ENCODE data around the gene OR10R2. TPM values are rescaled to one million over a fixed set of nuclear protein-coding genes. Genes with fewer than 3 reads are reported as not detected.

The OR10R2 gene
- total RNA-seq, 1 experiment from 2014 or later = not detected

GRCh38 chr1:158516966-158517365 lies 44.9 kb downstream of the OR10R2 start:
- Mint-ChIP-seq H3K27me3 (ENCODE audit: low read depth) (no peaks in the 10 kb centered on the region), H3K4me3 (no peak overlapping the region), H3K4me1 (peaks cover 5 to 7% of the 10 kb centered on the region in 2 experiments; a peak in 3 of 4 replicates), H3K9me3 (no peaks in the 10 kb centered on the region), H3K27ac (no peak overlapping the region), H3K36me3 (ENCODE audit: insufficient read depth in 1 of 3, low read depth in 3 of 3) (no peaks in the 10 kb centered on the region)
- H2BK15ac ChIP-seq (ENCODE audit: low read depth, low read length) = no peak overlapping the region
- no peak for TF ChIP-seq CTCF (conservative IDR thresholded peaks at IDR 0.05)
- H3K27ac ChIP-seq (ENCODE audit: insufficient read length, low read depth, low read length) = no peak overlapping the region
- no peak overlapping the region for H2AK5ac ChIP-seq (ENCODE audit: insufficient read length, low read length)
- H4K91ac ChIP-seq (ENCODE audit: insufficient read length, low read depth, low read length) = no peak overlapping the region
- H2BK20ac ChIP-seq (ENCODE audit: low read depth, low read length, poor library complexity, severe bottlenecking) = no peak overlapping the region
- H3K23me2 ChIP-seq (ENCODE audit: insufficient read length, low read depth, low read length, poor library complexity, severe bottlenecking) = no peaks in the 10 kb centered on the region
- no peak overlapping the region for H2BK120ac ChIP-seq (ENCODE audit: low read depth, low read length, poor library complexity, severe bottlenecking)
- H2AFZ ChIP-seq (ENCODE audit: low read length) = no peak overlapping the region
- no peak overlapping the region for H2BK12ac ChIP-seq (ENCODE audit: insufficient read length, low read depth, low read length)
- H4K5ac ChIP-seq (ENCODE audit: insufficient read length, low read depth, low read length) = no peak overlapping the region
- no peak overlapping the region for H3K4me2 ChIP-seq (ENCODE audit: insufficient read depth, insufficient read length, low read length)
- no peaks in the 10 kb centered on the region for H3K27me3 ChIP-seq (ENCODE audit: insufficient read depth, low read length)
- H3K14ac ChIP-seq (ENCODE audit: insufficient read depth, low read length) = no peak overlapping the region
- H3K18ac ChIP-seq (ENCODE audit: insufficient read length, low read depth, low read length) = no peak overlapping the region
- no peaks in the 10 kb centered on the region for H3K9me3 ChIP-seq (ENCODE audit: control insufficient read depth, low read depth, low read length)
- no peaks in the 10 kb centered on the region for H3K79me2 ChIP-seq (ENCODE audit: insufficient read depth, low read length)
- H3K9ac ChIP-seq (ENCODE audit: extremely low read depth, insufficient read length, low read length) = no peak overlapping the region
- H4K8ac ChIP-seq (replicated peaks; ENCODE audit: insufficient read length, low read depth, low read length) = no peak overlapping the region
- H4K20me1 ChIP-seq (ENCODE audit: control insufficient read depth, insufficient read depth, insufficient read length) = no peaks in the 10 kb centered on the region
- DNase-seq = no peak
- no peak overlapping the region for H3K4ac ChIP-seq (ENCODE audit: low read depth, low read length)
- H3K56ac ChIP-seq (ENCODE audit: insufficient read length, low read depth, low read length) = no peak overlapping the region
- no peak overlapping the region for H3T11ph ChIP-seq (ENCODE audit: low read length)
- H2BK5ac ChIP-seq (ENCODE audit: insufficient read length, low read length) = no peak overlapping the region
- H3K4me1 ChIP-seq (ENCODE audit: insufficient read depth, low read length) = no peaks in the 10 kb centered on the region
- no peak overlapping the region for H3K23ac ChIP-seq (ENCODE audit: insufficient read length, low read depth, low read length)
- no peaks in the 10 kb centered on the region for H3K79me1 ChIP-seq (ENCODE audit: insufficient read depth, low read depth, low read length, poor library complexity, severe bottlenecking)

Measured in H9 (cell line).